Measurements from ENCODE around the gene UROS.

Gene UROS

DNA sequence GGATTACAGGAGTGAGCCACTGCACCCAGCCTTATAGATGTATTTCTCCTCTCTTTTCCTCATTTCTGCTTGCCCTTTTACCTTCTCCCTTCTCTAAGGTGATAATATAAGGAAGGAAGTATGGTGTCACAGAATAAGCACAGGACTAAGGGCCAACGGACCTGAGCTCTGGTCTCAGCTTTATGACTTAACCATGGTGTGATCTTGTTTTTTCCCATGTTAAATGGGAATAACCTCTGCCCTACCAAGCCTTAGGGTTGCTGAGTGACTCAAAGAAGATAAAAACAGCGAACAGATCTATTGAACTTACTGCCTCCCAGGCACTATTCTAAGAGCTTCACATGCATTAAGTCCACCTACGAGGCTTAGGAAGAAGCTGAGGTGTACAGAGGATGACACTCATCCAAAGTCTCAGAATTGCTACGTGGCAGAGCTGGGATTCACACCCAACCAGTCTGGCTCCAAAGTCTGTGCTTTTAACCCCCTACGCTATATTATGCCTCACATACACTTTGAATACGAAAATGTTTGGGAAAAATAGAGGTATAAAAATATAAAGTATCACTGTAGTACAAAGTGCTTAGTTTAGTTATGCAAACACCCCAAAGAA, 5.6 kb downstream of the UROS start:
- H3K9me3 ChIP-seq (ENCODE audit: control insufficient read depth, insufficient read depth, low read depth, low read length): no peaks in the 10 kb centered on the region
- no peaks in the 10 kb centered on the region for H3K4me1 ChIP-seq (ENCODE audit: control insufficient read depth, insufficient read depth, low read length)
- CTCF ChIA-PET: no interaction called here
- H3K4me3 ChIP-seq (ENCODE audit: low read depth, low read length): no peak overlapping the region
- H3K27ac ChIP-seq (ENCODE audit: extremely low read depth, low read depth, low read length): no peak overlapping the region
- peaks cover 9 to 36% of the 10 kb centered on the region in 2 experiments for H3K36me3 ChIP-seq (ENCODE audit: control insufficient read depth in 2 of 2, insufficient read depth in 1 of 2, low read length in 2 of 2)
- TF ChIP-seq ZBTB8A (tag by site-specific recombination; IDR thresholded peaks at IDR 0.05) (no peak), ZNF658 (tag by site-specific recombination; IDR thresholded peaks at IDR 0.05) (no peak), HOXC10 (CRISPR knock-in tag; IDR thresholded peaks at IDR 0.05) (no peak), ZNF433 (tag by site-specific recombination; IDR thresholded peaks at IDR 0.05; ENCODE audit: low read depth) (no peak), ZNF530 (tag by site-specific recombination; IDR thresholded peaks at IDR 0.05; ENCODE audit: low read depth) (no peak), ZNF76 (tag by site-specific recombination; IDR thresholded peaks at IDR 0.05; ENCODE audit: borderline replicate concordance, low read depth) (no peak)
- TF ChIP-seq, protein P1, sequence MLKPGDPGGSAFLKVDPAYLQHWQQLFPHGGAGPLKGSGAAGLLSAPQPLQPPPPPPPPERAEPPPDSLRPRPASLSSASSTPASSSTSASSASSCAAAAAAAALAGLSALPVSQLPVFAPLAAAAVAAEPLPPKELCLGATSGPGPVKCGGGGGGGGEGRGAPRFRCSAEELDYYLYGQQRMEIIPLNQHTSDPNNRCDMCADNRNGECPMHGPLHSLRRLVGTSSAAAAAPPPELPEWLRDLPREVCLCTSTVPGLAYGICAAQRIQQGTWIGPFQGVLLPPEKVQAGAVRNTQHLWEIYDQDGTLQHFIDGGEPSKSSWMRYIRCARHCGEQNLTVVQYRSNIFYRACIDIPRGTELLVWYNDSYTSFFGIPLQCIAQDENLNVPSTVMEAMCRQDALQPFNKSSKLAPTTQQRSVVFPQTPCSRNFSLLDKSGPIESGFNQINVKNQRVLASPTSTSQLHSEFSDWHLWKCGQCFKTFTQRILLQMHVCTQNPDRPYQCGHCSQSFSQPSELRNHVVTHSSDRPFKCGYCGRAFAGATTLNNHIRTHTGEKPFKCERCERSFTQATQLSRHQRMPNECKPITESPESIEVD (tag by site-specific recombination; IDR thresholded peaks at IDR 0.05): no peak
- TF ChIP-seq, protein P2, sequence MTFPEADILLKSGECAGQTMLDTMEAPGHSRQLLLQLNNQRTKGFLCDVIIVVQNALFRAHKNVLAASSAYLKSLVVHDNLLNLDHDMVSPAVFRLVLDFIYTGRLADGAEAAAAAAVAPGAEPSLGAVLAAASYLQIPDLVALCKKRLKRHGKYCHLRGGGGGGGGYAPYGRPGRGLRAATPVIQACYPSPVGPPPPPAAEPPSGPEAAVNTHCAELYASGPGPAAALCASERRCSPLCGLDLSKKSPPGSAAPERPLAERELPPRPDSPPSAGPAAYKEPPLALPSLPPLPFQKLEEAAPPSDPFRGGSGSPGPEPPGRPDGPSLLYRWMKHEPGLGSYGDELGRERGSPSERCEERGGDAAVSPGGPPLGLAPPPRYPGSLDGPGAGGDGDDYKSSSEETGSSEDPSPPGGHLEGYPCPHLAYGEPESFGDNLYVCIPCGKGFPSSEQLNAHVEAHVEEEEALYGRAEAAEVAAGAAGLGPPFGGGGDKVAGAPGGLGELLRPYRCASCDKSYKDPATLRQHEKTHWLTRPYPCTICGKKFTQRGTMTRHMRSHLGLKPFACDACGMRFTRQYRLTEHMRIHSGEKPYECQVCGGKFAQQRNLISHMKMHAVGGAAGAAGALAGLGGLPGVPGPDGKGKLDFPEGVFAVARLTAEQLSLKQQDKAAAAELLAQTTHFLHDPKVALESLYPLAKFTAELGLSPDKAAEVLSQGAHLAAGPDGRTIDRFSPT (tag by site-specific recombination; IDR thresholded peaks at IDR 0.05): no peak
- POLR2A ChIA-PET: interaction anchor here (1.2 kb wide), 1 partner anchor 9 kb away, joined by 4 read pairs; no protein-coding TSS in a partner anchor

DNA sequence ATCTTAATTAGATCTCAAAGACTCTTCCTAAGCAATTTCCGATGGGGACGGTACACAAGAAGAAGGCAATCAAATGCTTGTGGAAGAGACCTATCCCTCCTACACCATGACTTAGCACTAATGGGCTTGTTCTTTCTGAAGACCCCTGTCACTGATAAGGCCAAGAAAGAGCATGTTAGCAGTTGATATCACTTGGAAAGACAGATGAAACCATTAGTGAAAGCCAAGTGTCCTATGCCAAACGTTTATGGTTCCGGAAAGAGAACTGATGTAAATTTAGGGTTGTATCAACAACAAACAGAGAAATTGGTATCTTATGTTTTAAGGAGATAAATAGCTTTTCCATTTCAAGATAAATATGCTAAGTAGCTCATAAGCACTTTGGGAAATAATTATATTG, 6.5 kb downstream of the UROS start:
- Histone ChIP-seq H3K36me3 (ENCODE audit: control insufficient read depth in 2 of 2, insufficient read depth in 1 of 2, low read length in 2 of 2) (peaks cover 13 to 42% of the 10 kb centered on the region in 2 experiments), H3K9me3 (ENCODE audit: control insufficient read depth, insufficient read depth, low read depth, low read length) (no peaks in the 10 kb centered on the region), H3K4me3 (ENCODE audit: low read depth, low read length) (no peak overlapping the region), H3K27ac (ENCODE audit: extremely low read depth, low read depth, low read length) (no peak overlapping the region), H3K4me1 (ENCODE audit: control insufficient read depth, insufficient read depth, low read length) (no peaks in the 10 kb centered on the region)
- POLR2A ChIA-PET: interaction anchor here (0.6 to 1.2 kb wide), 2 partner anchors 8 to 66 kb away, joined by 3 to 4 read pairs; no protein-coding TSS in a partner anchor
- CTCF ChIA-PET: no interaction called here
- TF ChIP-seq ZNF157 (tag by site-specific recombination; IDR thresholded peaks at IDR 0.05) (no peak), ZNF514 (tag by site-specific recombination; IDR thresholded peaks at IDR 0.05) (no peak), ZNF561 (tag by site-specific recombination; IDR thresholded peaks at IDR 0.05; ENCODE audit: borderline replicate concordance) (no peak), ZNF529 (tag by site-specific recombination; IDR thresholded peaks at IDR 0.05; ENCODE audit: insufficient replicate concordance) (no peak), ZNF596 (tag by site-specific recombination; IDR thresholded peaks at IDR 0.05) (no peak), ZFP41 (tag by site-specific recombination; IDR thresholded peaks at IDR 0.05; ENCODE audit: borderline replicate concordance) (no peak)
- TF ChIP-seq, protein P3, sequence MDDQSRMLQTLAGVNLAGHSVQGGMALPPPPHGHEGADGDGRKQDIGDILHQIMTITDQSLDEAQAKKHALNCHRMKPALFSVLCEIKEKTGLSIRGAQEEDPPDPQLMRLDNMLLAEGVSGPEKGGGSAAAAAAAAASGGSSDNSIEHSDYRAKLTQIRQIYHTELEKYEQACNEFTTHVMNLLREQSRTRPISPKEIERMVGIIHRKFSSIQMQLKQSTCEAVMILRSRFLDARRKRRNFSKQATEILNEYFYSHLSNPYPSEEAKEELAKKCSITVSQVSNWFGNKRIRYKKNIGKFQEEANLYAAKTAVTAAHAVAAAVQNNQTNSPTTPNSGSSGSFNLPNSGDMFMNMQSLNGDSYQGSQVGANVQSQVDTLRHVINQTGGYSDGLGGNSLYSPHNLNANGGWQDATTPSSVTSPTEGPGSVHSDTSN (CRISPR knock-in tag; IDR thresholded peaks at IDR 0.05): no peak
- TF ChIP-seq, protein P4, sequence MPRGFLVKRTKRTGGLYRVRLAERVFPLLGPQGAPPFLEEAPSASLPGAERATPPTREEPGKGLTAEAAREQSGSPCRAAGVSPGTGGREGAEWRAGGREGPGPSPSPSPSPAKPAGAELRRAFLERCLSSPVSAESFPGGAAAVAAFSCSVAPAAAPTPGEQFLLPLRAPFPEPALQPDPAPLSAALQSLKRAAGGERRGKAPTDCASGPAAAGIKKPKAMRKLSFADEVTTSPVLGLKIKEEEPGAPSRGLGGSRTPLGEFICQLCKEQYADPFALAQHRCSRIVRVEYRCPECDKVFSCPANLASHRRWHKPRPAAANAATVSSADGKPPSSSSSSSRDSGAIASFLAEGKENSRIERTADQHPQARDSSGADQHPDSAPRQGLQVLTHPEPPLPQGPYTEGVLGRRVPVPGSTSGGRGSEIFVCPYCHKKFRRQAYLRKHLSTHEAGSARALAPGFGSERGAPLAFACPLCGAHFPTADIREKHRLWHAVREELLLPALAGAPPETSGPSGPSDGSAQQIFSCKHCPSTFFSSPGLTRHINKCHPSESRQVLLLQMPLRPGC (tag by site-specific recombination; IDR thresholded peaks at IDR 0.05): no peak
- TF ChIP-seq, protein P5, sequence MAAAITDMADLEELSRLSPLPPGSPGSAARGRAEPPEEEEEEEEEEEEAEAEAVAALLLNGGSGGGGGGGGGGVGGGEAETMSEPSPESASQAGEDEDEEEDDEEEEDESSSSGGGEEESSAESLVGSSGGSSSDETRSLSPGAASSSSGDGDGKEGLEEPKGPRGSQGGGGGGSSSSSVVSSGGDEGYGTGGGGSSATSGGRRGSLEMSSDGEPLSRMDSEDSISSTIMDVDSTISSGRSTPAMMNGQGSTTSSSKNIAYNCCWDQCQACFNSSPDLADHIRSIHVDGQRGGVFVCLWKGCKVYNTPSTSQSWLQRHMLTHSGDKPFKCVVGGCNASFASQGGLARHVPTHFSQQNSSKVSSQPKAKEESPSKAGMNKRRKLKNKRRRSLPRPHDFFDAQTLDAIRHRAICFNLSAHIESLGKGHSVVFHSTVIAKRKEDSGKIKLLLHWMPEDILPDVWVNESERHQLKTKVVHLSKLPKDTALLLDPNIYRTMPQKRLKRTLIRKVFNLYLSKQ (tag by site-specific recombination; IDR thresholded peaks at IDR 0.05; ENCODE audit: borderline replicate concordance): no peak
- TF ChIP-seq, protein P6, sequence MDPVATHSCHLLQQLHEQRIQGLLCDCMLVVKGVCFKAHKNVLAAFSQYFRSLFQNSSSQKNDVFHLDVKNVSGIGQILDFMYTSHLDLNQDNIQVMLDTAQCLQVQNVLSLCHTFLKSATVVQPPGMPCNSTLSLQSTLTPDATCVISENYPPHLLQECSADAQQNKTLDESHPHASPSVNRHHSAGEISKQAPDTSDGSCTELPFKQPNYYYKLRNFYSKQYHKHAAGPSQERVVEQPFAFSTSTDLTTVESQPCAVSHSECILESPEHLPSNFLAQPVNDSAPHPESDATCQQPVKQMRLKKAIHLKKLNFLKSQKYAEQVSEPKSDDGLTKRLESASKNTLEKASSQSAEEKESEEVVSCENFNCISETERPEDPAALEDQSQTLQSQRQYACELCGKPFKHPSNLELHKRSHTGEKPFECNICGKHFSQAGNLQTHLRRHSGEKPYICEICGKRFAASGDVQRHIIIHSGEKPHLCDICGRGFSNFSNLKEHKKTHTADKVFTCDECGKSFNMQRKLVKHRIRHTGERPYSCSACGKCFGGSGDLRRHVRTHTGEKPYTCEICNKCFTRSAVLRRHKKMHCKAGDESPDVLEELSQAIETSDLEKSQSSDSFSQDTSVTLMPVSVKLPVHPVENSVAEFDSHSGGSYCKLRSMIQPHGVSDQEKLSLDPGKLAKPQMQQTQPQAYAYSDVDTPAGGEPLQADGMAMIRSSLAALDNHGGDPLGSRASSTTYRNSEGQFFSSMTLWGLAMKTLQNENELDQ (tag by site-specific recombination; IDR thresholded peaks at IDR 0.05; ENCODE audit: low read depth): no peak
